K562 (cell line): ENCODE measurements around the gene TMPO. TPM values are rescaled to one million over a fixed set of nuclear protein-coding genes. Genes with fewer than 3 reads are reported as not detected.

ENCODE experiments used
- CCNT2 ChIP-seq: IDR thresholded peaks from 2 replicates; pipeline ENCODE4 v1.6.1; 2011; ENCODE audit warnings: borderline replicate concordance, low read depth, mild to moderate bottlenecking, moderate library complexity, mixed read lengths, low read length; ENCODE audit not compliant: insufficient read length; ENCODE audit errors: extremely low read depth
- DMBX1 ChIP-seq: fragments of 250-450 bp; sonication (Bioruptor Pico); IDR thresholded peaks from 2 replicates; pipeline ENCODE4 v1.8.0; 2022; ENCODE audit warnings: inconsistent platforms, mild to moderate bottlenecking, moderate library complexity, borderline replicate concordance
- GABPA ChIP-seq: fragments of 200-800 bp; sonication (Bioruptor generic); conservative IDR thresholded peaks from 2 replicates; pipeline ENCODE4 v1.6.1; 2016; ENCODE audit warnings: low read depth, missing genetic modification characterization, missing compliant biosample characterization
- GTF2F1 ChIP-seq: IDR thresholded peaks from 2 replicates; pipeline ENCODE4 v1.6.1; 2011; ENCODE audit warnings: low read depth, low read length, improper control_type of control experiment
- NFE2L1 ChIP-seq: fragments of 450-650 bp; IDR thresholded peaks from 2 replicates; pipeline ENCODE4 v1.6.1; 2016; ENCODE audit warnings: missing genetic modification characterization, low read depth, mild to moderate bottlenecking, missing compliant biosample characterization, moderate library complexity, borderline replicate concordance
- ZNF143 ChIP-seq: sonication (generic); formaldehyde crosslinking; IDR thresholded peaks from 2 replicates; pipeline ENCODE4 v1.9.0; 2022; ENCODE audit warnings: mild to moderate bottlenecking, missing genetic modification reagents
- ZNF444 ChIP-seq: fragments of 250-450 bp; sonication (Bioruptor Pico); IDR thresholded peaks from 2 replicates; pipeline ENCODE4 v1.4.0; 2020; ENCODE audit warnings: mild to moderate bottlenecking, moderate library complexity
- polyA plus RNA-seq, 8 experiments: library from polyadenylated mRNA; depleted of rRNA in 4 of 8; stranded (reverse) in 5 of 8; unstranded in 3 of 8; fragments of >200 nt; fragmentation: Nextera tagmentation in 2 of 8; fragmentation: Illumina TruSeq in 1 of 8; extraction: Ambion mirVana in 2 of 8; extraction: Trizol in 1 of 8; gene quantifications; 2 replicates each; pipeline versions ENCODE4 v1.2.1 to v1.2.3, GENCODE V29; 2011 to 2014; ENCODE audit warnings: inconsistent platforms in 1 of 8, missing spikeins in 1 of 8
- total RNA-seq, 7 experiments: library from RNA; depleted of rRNA in 6 of 7; stranded (reverse); fragments of >200 nt in 6 of 7; fragmentation: Illumina TruSeq in 2 of 7; extraction: Trizol in 2 of 7; gene quantifications; 2 replicates each; pipeline versions ENCODE4 v1.2.1 to v1.2.3, GENCODE V29; 2011 to 2021; ENCODE audit warnings: low replicate concordance in 1 of 7
- TF ChIP-seq, protein P1 (sequence below), 3 experiments: IDR thresholded peaks in 2 of 3; conservative IDR thresholded peaks in 1 of 3; 2 replicates each; pipeline ENCODE4 v1.5.1; 2011 to 2012; ENCODE audit warnings: low read length in 3 of 3, mild to moderate bottlenecking in 3 of 3, control low read depth in 2 of 3, improper control_type of control experiment in 1 of 3, inconsistent platforms in 1 of 3, low read depth in 1 of 3, mixed read lengths in 1 of 3, moderate library complexity in 1 of 3; ENCODE audit not compliant: insufficient read depth in 2 of 3
- TF ChIP-seq, protein P2 (sequence below): sonication (generic); IDR thresholded peaks from 2 replicates; pipeline ENCODE4 v1.6.1; 2016
- TF ChIP-seq, protein P3 (sequence below): fragments of 200-600 bp; sonication (generic); IDR thresholded peaks from one replicate; pipeline ENCODE4 v1.6.1; 2012; ENCODE audit warnings: mild to moderate bottlenecking, low read depth, low read length, inconsistent platforms
- TF ChIP-seq, protein P4 (sequence below): fragments of 250-450 bp; sonication (Bioruptor Pico); IDR thresholded peaks from 2 replicates; pipeline ENCODE4 v1.8.0; 2021; ENCODE audit warnings: mild to moderate bottlenecking, moderate library complexity

Gene TMPO
- total and polyA plus RNA-seq, 9 of the 15 experiments (the other 6 are each of a cell fraction or from before 2014, with no cell fraction given), result 62.1 to 263 (median 182) TPM

DNA sequence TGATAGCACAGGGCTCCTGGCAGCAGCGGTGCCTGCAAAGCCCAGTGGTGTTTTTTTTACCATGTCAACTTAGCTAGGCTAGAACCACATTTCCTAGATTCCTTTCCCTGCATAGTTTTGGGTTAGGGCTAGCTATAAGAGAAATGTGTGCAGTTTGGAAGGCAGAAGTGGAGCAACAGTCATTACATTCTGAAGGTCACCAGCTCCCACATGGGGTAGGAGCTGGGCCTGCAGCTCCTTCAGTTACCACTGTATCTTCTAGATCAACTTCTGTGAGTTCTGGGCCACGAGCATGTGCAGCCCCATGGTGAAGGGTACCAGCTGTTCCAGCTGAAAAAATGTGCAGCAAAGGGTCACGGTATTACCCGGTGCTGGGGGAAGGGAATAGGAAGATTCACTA, 75.8 kb downstream of the TMPO start (continued):
- TF ChIP-seq, protein P1, sequence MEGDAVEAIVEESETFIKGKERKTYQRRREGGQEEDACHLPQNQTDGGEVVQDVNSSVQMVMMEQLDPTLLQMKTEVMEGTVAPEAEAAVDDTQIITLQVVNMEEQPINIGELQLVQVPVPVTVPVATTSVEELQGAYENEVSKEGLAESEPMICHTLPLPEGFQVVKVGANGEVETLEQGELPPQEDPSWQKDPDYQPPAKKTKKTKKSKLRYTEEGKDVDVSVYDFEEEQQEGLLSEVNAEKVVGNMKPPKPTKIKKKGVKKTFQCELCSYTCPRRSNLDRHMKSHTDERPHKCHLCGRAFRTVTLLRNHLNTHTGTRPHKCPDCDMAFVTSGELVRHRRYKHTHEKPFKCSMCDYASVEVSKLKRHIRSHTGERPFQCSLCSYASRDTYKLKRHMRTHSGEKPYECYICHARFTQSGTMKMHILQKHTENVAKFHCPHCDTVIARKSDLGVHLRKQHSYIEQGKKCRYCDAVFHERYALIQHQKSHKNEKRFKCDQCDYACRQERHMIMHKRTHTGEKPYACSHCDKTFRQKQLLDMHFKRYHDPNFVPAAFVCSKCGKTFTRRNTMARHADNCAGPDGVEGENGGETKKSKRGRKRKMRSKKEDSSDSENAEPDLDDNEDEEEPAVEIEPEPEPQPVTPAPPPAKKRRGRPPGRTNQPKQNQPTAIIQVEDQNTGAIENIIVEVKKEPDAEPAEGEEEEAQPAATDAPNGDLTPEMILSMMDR (IDR thresholded peaks at IDR 0.05 in 2 of 3, conservative IDR thresholded peaks at IDR 0.05 in 1 of 3; ENCODE audit: insufficient read depth in 2 of 3, low read depth in 1 of 3, low read length in 3 of 3), result peak; percentile 35 to 58 (median 57); a peak in 5 of 6 replicates
- TF ChIP-seq ZNF444 (CRISPR knock-in tag) (no peak), DMBX1 (no peak), ZNF143 (CRISPR knock-in tag) (no peak), CCNT2 (no peak), NFE2L1 (no peak), GABPA (tag) (no peak), GTF2F1 (no peak)
- TF ChIP-seq, protein P2, sequence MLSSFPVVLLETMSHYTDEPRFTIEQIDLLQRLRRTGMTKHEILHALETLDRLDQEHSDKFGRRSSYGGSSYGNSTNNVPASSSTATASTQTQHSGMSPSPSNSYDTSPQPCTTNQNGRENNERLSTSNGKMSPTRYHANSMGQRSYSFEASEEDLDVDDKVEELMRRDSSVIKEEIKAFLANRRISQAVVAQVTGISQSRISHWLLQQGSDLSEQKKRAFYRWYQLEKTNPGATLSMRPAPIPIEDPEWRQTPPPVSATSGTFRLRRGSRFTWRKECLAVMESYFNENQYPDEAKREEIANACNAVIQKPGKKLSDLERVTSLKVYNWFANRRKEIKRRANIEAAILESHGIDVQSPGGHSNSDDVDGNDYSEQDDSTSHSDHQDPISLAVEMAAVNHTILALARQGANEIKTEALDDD, result no peak
- TF ChIP-seq, protein P3, sequence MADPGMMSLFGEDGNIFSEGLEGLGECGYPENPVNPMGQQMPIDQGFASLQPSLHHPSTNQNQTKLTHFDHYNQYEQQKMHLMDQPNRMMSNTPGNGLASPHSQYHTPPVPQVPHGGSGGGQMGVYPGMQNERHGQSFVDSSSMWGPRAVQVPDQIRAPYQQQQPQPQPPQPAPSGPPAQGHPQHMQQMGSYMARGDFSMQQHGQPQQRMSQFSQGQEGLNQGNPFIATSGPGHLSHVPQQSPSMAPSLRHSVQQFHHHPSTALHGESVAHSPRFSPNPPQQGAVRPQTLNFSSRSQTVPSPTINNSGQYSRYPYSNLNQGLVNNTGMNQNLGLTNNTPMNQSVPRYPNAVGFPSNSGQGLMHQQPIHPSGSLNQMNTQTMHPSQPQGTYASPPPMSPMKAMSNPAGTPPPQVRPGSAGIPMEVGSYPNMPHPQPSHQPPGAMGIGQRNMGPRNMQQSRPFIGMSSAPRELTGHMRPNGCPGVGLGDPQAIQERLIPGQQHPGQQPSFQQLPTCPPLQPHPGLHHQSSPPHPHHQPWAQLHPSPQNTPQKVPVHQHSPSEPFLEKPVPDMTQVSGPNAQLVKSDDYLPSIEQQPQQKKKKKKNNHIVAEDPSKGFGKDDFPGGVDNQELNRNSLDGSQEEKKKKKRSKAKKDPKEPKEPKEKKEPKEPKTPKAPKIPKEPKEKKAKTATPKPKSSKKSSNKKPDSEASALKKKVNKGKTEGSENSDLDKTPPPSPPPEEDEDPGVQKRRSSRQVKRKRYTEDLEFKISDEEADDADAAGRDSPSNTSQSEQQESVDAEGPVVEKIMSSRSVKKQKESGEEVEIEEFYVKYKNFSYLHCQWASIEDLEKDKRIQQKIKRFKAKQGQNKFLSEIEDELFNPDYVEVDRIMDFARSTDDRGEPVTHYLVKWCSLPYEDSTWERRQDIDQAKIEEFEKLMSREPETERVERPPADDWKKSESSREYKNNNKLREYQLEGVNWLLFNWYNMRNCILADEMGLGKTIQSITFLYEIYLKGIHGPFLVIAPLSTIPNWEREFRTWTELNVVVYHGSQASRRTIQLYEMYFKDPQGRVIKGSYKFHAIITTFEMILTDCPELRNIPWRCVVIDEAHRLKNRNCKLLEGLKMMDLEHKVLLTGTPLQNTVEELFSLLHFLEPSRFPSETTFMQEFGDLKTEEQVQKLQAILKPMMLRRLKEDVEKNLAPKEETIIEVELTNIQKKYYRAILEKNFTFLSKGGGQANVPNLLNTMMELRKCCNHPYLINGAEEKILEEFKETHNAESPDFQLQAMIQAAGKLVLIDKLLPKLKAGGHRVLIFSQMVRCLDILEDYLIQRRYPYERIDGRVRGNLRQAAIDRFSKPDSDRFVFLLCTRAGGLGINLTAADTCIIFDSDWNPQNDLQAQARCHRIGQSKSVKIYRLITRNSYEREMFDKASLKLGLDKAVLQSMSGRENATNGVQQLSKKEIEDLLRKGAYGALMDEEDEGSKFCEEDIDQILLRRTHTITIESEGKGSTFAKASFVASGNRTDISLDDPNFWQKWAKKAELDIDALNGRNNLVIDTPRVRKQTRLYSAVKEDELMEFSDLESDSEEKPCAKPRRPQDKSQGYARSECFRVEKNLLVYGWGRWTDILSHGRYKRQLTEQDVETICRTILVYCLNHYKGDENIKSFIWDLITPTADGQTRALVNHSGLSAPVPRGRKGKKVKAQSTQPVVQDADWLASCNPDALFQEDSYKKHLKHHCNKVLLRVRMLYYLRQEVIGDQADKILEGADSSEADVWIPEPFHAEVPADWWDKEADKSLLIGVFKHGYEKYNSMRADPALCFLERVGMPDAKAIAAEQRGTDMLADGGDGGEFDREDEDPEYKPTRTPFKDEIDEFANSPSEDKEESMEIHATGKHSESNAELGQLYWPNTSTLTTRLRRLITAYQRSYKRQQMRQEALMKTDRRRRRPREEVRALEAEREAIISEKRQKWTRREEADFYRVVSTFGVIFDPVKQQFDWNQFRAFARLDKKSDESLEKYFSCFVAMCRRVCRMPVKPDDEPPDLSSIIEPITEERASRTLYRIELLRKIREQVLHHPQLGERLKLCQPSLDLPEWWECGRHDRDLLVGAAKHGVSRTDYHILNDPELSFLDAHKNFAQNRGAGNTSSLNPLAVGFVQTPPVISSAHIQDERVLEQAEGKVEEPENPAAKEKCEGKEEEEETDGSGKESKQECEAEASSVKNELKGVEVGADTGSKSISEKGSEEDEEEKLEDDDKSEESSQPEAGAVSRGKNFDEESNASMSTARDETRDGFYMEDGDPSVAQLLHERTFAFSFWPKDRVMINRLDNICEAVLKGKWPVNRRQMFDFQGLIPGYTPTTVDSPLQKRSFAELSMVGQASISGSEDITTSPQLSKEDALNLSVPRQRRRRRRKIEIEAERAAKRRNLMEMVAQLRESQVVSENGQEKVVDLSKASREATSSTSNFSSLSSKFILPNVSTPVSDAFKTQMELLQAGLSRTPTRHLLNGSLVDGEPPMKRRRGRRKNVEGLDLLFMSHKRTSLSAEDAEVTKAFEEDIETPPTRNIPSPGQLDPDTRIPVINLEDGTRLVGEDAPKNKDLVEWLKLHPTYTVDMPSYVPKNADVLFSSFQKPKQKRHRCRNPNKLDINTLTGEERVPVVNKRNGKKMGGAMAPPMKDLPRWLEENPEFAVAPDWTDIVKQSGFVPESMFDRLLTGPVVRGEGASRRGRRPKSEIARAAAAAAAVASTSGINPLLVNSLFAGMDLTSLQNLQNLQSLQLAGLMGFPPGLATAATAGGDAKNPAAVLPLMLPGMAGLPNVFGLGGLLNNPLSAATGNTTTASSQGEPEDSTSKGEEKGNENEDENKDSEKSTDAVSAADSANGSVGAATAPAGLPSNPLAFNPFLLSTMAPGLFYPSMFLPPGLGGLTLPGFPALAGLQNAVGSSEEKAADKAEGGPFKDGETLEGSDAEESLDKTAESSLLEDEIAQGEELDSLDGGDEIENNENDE, result no peak
- TF ChIP-seq, protein P4, sequence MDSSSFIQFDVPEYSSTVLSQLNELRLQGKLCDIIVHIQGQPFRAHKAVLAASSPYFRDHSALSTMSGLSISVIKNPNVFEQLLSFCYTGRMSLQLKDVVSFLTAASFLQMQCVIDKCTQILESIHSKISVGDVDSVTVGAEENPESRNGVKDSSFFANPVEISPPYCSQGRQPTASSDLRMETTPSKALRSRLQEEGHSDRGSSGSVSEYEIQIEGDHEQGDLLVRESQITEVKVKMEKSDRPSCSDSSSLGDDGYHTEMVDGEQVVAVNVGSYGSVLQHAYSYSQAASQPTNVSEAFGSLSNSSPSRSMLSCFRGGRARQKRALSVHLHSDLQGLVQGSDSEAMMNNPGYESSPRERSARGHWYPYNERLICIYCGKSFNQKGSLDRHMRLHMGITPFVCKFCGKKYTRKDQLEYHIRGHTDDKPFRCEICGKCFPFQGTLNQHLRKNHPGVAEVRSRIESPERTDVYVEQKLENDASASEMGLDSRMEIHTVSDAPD (CRISPR knock-in tag), result no peak
